Heart left ventricle (tissue), 13 donors: ENCODE measurements around the gene CAMSAP2.
"Not testable (repeated sequence)": the region's sequence is repeated elsewhere in the genome, so short reads cannot be mapped to it uniquely, and the experiment has no call there.

ENCODE experiments used
- CTCF ChIP-seq, 12 donors: fragments of 200-600 bp; sonication (generic) in 4 of 12; IDR thresholded peaks; one replicate each; pipeline versions ENCODE4 v1.5.0 to v1.8.0; 2018 to 2022; ENCODE audit warnings: antibody characterized with exemption in 12 of 12, mild to moderate bottlenecking in 5 of 12
- POLR2A ChIP-seq, 2 donors: fragments of 450-650 bp; IDR thresholded peaks; one replicate each; pipeline ENCODE4 v1.6.1; 2017; ENCODE audit warnings: antibody characterized with exemption in 2 of 2, mild to moderate bottlenecking in 2 of 2, moderate library complexity in 2 of 2
- donor health status: ischemic (EF 13 %, LVEDD 7.1; RV severe dilation, severe dysfunction).
- donor health status: DM: no; HTN: yes; CAD: no.
- donor health status: DM: no; HTN: no; CAD: no.
- donor health status: ischemic (EF 25% LVEDD 6.9; RV normal size, moderate dysfunction).
- donor health status: ischemic (EF 25% LVEDD 5.7; RV mildly dilated, moderate dysfunction).
- donor health status: ischemic (EF 35%, LVEDD 5.7; RV mildly dilated, moderate dysfunction).
- donor health status: nonischemic (EF 11% LVEDD 7.7; RV severe dilation, severe dysfunction).
- donor health status: DM: yes; HTN: yes; CAD: no.
- donor health status: PGD.
- donor health status: ischemic (EF 29% LVEDD 5.4; RV normal size, mild dysfunction).
- donor health status: nonischemic (EF 23%, LVEDD 6.1; RV moderate dilation, normal function).

- TF ChIP-seq CTCF, POLR2A (IDR thresholded peaks at IDR 0.05): not testable (repeated sequence)
Observed at GRCh38 chr1:200816624-200817224, 78.0 kb downstream of the CAMSAP2 start.
